HG02571 (cell line): Measurements from ENCODE around the gene IMMP2L.
A peak's percentile ranks its signal among the peaks of the same experiment; 100 is the strongest.

Source experiments
- ATAC-seq: cut with Tn5 transposase; IDR thresholded peaks from one replicate; pipeline ENCODE4 v1.9.1; 2021; ENCODE audit warnings: mild to moderate bottlenecking, moderate library complexity; ENCODE audit not compliant: unreplicated experiment

Gene IMMP2L

GRCh38 chr7:111113263-111114017, 448.9 kb downstream of the IMMP2L start:
- ATAC-seq = no peak

- no peak for ATAC-seq
Measured at GRCh38 chr7:111112439-111112838, 449.9 kb downstream of the IMMP2L start.

DNA sequence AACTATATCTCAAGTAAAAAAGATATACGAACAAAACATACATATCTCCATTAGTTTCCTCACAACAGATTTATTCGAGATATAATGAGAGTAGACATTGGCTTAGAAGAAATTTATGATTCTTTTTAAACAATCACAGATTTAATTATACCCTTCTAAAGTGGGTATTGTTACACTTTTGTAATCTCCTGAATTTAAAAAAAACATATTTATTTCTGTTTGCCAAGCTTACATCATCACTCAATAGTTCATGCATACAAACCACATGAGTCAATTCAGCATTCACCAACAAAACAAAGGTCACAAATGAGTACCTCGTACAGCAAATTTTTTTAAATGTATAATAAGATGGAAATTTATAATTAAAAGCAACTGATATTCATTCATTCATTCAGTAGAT, 453.8 kb downstream of the IMMP2L start:
- ATAC-seq = no peak

DNA sequence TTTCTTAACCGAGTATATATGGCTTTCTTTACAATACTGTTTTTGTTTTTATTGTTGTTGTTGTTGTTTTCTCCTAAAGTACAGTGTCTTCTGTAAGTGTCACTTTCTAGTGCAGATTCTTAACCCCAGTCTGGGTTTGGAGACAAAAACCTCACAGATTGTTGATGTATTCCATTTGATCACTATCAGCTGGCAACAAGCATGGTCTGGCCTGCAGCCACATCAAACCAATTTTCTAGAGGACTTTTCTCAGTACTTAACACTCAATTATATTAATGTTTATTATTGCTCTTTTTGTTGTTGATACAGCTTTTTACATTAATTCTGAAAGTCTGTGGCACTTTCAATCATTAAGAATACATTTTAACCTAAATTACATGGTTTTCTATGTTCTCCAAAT, 454.3 kb downstream of the IMMP2L start:
- no peak for ATAC-seq

GRCh38 chr7:111107579-111107978, 454.7 kb downstream of the IMMP2L start:
- no peak for ATAC-seq

DNA sequence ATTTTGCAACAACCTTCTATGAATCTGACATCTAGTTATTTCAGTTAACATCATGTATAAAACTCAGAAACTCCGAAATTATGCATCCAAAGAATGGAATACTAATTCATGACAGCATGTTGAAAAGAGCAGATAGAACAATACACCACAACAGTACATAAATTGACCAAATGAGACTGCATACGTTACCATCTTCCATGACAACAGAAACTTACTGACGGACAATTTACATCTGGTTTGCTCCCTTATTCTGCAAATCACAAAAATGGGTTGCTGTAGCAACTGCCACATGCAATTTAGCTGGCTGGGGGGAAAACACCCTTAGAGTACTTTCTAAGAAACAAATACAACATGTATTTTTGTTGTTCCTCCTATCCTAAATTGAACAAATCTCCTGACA, 457.0 kb downstream of the IMMP2L start:
- no peak for ATAC-seq

DNA sequence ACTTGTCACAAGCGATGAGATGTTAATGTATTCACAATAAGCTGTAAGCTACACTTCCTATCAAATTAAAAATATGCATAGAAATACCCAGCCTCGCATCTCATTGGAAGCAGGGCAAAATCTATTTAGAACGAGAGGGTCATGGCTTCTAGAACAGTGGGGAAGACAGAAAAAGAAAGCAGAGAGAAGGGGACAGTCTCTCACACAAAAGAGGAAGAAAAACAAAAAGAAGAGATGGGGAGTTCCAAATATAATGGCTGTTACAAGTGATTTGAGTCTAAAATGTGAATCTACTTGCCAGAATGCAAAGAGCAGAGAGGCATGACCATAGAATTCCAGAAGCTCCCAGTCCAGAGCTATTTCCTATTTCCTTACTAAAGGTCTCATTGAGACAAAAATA, 457.6 kb downstream of the IMMP2L start:
- ATAC-seq = no peak

DNA sequence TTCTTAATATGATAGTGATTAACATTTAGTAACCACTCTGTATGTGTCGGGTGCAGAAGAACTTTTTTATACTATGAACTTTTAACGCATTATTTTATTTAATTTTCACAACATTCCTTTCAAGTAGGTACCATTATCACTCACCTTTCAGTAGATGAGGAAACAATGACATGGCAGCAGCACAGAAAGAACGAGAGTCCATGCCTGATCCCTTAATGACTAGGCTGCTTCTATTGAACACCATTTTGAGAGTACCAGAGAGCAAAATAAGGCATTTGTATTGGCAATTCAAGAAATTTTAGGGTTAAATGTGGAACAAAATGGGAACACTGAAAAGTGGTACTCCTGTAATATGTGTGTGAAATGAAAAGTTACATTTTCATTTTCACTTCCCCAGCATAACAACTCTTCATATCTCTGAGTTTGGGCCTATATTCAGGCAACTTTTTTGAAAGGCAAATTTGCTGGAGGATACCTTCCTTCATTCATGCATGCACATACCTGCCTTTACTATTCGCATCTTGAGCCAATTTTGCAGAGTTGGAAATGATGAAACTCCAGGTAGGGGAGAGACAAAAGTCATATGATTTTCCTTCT, 458.5 kb downstream of the IMMP2L start:
- ATAC-seq = peak; percentile 66

GRCh38 chr7:111103136-111103535, 459.2 kb downstream of the IMMP2L start:
- ATAC-seq = no peak

- ATAC-seq = no peak
Measured at GRCh38 chr7:111101856-111102646, 460.2 kb downstream of the IMMP2L start.

GRCh38 chr7:111098926-111099250, 463.4 kb downstream of the IMMP2L start:
- no peak for ATAC-seq

DNA sequence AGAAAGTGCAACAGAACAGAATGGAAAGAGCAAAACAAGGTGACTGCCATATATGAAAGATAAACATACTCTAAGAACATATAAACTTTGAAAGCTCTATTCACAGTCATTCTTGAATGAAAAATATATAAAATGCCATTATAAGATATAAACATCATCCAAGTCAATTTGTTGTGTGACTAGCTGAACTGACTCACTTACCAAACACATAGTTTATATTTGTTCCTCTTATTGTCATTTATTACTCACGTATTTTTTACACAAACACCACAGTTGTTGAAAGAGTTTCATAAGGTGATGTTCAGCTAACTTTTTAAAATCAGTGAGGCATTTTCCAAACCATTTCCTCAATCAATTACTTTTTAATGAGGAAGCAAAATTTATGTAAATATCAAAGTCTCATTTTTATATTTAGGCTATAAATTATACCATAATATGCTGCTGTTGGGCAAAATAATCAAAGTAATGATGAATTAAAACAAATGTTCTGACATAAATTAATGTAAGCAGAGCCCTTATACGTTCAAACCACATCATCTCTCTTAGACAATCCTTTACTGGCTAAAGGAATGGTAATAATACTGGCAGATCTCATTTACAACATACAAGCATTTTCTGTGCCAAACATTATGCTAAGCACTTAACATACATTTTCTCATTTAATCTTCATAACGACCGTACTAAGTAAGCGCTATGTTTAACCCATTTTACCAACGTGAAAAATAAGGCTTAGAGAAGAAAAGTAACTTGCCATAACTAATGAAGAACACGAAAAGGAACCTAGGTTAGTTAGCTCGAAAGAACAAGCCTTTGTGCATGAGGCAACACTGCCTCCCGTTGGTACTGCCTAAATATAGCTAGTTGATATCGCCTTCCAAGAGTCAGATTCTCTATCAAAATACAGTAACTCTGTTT, 464.0 kb downstream of the IMMP2L start:
- ATAC-seq = peak; percentile 69

DNA sequence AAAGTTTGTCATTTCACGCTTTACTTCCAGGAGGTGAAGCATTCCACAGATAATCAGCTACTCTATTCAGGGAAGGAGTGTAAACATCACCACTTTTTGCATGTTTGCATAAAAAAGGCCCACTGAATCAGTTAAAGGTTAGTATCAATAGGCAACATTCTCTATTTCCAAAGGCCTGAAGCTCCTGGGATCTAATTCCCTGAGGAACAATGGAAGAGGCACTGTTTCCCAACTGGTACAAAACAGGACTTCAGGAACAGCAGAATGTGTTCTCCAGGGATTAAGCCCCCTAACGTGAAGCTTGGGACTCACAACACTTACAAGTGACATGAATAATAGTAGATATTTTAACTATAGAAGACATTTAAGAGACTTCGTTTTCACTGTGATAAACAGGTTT, 465.3 kb downstream of the IMMP2L start:
- ATAC-seq = no peak

- ATAC-seq = no peak
Measured at GRCh38 chr7:111094419-111094818, 467.9 kb downstream of the IMMP2L start.

GRCh38 chr7:111093496-111093895, 468.8 kb downstream of the IMMP2L start:
- no peak for ATAC-seq

GRCh38 chr7:111092406-111093236, 469.7 kb downstream of the IMMP2L start:
- ATAC-seq = peak; percentile 53

DNA sequence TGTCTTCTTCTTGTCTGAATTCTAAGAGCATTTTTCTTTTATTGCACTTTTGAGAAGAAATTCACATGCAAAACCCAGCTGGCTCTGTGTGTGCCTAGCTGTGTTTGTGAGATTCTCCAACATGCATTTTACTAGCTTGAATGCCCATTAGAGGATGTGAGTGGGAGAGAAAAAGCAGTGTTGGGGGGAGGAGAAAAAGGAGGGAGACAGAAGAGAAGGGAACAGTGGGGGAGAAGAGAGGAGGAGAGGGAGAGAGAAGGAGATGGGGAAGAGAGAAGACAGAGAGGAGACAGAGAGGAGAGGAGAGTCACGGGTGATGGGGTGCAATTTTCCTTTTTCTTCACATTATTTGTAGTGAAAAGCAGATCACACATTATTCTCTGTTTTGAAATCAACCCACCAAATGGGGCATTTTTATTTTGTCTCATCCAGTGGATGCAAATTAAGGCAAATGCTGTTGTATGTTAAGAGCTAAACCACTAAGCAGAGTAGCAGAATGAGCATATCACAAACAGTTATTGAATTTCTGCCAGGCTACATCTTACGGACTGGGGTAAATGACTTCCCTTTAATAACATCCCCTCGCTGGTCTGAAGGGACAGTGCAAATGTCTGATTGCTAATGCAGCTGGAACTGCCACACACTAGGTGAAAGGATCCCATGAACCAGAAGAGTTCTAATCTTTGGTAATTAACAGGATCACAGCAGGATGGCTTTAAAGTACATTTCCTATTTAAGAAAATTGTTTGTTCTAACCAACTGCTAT, 470.5 kb downstream of the IMMP2L start:
- ATAC-seq = no peak

GRCh38 chr7:111090846-111091245, 471.4 kb downstream of the IMMP2L start, which contains the start of gene LRRN3:
Gene LRRN3, plus strand, starts transcription at chr7:111091127. Its CDS starts 31,646 bp downstream, at chr7:111122773.
- no peak for ATAC-seq

GRCh38 chr7:111089822-111090426, 472.4 kb downstream of the IMMP2L start:
- peak; percentile 54 for ATAC-seq
